ENCODE measurements around the gene PKNOX1.
"Not testable (repeated sequence)": the region's sequence is repeated elsewhere in the genome, so short reads cannot be mapped to it uniquely, and the experiment has no call there.

PKNOX1 gene

GRCh38 chr21:43062955-43063664 lies 88.7 kb downstream of the PKNOX1 start:
- not testable (repeated sequence) for DNase-seq

- DNase-seq = not testable (repeated sequence)
Measured at GRCh38 chr21:43064265-43064917, 90.0 kb downstream of the PKNOX1 start.

- not testable (repeated sequence) for DNase-seq
Measured at GRCh38 chr21:43065991-43066390, 91.6 kb downstream of the PKNOX1 start.

- not testable (repeated sequence) for DNase-seq
Measured at GRCh38 chr21:43066690-43067089, 92.3 kb downstream of the PKNOX1 start.

GRCh38 chr21:43068065-43068464 lies 93.7 kb downstream of the PKNOX1 start:
- DNase-seq = not testable (repeated sequence)

- not testable (repeated sequence) for DNase-seq
Measured at GRCh38 chr21:43069682-43070081, 95.3 kb downstream of the PKNOX1 start.

GRCh38 chr21:43072742-43073141 lies 98.4 kb downstream of the PKNOX1 start:
- DNase-seq = not testable (repeated sequence)

GRCh38 chr21:43074401-43075169 lies 100.2 kb downstream of the PKNOX1 start:
- DNase-seq = not testable (repeated sequence)

GRCh38 chr21:43075170-43076022 lies 101.0 kb downstream of the PKNOX1 start, which contains the start of gene CBS:
CBS (minus strand) TSS chr21:43075835; CDS start chr21:43072193, 3,642 bp downstream.
- not testable (repeated sequence) for DNase-seq

GRCh38 chr21:43076023-43076637 lies 101.8 kb downstream of the PKNOX1 start:
- DNase-seq = not testable (repeated sequence)

GRCh38 chr21:43076643-43077042 lies 102.3 kb downstream of the PKNOX1 start:
- DNase-seq = not testable (repeated sequence)

- DNase-seq = not testable (repeated sequence)
Measured at GRCh38 chr21:43082587-43083300, 108.4 kb downstream of the PKNOX1 start.
